Stimulated activated CD8-positive, alpha-beta memory T cell treated with anti-CD3 and anti-CD28 coated beads, Interleukin-7, amount 100 ng/mL, for 24 hours (primary cell): Measurements from ENCODE around the gene CDH10.

Source experiments
- DNase-seq: peaks from one replicate; pipeline ENCODE4 v3.0.0-alpha.2; 2020; ENCODE audit warnings: low read depth

The CDH10 gene

GRCh38 chr5:24480952-24481351, 163.8 kb downstream of the CDH10 start:
- no peak for DNase-seq

DNA sequence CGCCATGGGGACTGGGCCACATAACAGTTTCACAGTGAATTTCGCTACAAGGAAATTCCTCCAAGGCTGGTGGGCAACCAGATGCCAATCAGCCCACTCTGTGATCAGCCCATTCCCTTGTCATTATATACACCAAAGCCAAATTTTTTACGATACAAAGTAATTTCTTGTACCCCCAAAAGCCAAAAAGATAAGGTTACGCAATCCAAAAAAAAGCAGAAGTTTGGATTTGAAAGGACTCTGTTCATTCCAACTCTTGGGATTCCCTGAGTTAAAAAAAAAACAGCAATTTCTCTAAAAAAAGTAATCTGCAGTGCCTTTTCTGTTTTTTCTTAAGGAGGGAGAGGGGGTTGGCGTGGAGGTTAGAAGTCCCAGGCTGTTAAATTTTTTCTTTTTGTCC, 166.8 kb downstream of the CDH10 start:
- DNase-seq, result no peak

DNA sequence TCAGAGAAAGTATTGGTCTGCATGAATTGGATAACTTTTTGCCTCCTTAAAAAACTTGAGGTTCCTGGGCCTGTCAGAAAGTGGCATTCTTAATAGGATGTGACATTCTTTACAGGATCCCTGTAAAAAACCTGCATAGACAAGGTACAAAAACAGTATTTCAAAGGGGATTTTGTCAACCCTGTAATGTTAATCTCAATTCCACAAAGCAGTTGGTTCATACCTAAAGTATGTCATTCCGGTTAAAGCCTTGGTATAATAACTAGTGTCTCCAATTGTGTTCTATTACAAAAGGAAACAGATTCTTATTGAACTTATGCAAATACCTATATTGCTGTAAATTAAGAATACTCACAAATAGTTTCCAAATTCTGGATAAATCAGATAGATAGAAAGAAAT, 169.7 kb downstream of the CDH10 start:
- no peak for DNase-seq

DNA sequence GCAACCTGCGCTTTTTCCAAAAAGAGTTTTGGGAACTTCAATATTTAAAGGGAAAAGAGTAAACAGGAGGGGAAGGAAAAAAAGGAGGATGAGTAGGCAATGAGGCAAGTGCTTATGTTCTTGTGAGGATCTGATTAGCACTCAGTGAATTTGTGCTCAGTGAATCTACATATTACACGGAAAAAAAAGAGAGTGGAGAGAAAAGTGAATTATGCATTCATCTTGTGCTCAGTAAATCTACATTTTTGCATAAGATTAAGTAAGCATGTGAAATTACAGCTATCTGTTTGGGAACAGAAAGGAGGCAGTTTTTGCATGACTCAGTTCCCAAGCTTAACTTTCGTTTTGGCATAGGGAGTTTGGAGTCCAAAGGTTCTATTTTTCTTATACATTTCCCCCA, 170.1 kb downstream of the CDH10 start:
- DNase-seq, result no peak

DNA sequence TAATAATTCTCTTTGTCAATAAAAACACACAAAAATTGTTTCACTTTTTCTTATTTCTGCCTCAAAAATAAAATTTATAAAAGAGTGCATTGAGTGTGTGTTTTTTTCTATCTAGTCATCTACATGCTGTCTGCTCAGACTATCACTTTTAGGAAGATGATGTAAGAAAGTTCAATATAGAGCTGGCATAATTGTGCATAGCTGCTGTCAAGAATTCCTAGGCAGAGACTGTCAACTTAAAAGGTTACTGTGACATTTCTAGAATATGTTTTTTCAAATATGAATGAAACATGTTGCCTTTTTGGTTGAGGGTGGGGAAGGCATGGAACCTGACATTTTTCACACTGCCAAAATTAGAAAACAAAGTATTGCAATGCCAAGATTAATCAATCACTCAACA, 172.3 kb downstream of the CDH10 start:
- no peak for DNase-seq

DNA sequence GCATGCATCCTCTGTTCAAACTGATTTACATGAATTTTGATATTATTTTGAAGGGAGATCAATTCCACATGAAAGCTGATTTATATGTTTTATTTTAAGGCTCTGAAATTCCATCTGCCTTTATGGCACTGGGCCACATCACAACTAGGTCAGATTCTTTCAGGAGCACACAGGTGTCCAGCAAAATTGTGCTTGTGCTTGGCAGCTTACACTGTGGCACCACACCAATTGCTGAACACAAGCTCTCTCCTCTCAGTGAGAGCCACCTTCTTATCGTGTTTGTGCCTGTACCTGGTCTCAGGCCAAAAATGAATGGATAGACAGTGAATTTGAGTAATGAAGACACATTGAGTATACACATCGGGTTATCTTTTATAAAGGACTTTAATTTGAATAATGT, 200.4 kb downstream of the CDH10 start:
- DNase-seq, result no peak

DNA sequence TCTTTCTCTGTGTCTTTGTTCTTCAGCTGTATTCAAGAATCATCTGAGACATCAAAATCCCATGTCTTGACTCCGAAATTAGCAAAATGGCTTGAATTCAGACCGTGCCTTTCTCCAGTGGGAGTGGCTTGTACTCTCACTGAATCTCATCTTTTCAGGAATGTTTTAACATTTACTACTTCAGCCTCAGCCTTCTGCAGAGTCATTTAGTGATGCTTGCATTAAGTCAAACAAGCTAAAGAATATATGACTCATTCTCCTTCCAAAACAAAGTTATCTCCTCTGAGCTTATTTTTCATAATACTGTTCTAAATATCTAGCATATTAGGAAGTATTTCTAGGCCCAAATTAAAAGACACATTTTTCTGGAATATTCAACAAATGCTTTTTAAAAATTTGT, 205.3 kb downstream of the CDH10 start:
- DNase-seq, result no peak
